ENCODE data around the gene MAT2B. TPM values are rescaled to one million over a fixed set of nuclear protein-coding genes. Genes with fewer than 3 reads are reported as not detected.

The MAT2B gene
- polyA plus RNA-seq, 1 of the 3 experiments (the other 2 are of a cell fraction), result 30.1 TPM

DNA sequence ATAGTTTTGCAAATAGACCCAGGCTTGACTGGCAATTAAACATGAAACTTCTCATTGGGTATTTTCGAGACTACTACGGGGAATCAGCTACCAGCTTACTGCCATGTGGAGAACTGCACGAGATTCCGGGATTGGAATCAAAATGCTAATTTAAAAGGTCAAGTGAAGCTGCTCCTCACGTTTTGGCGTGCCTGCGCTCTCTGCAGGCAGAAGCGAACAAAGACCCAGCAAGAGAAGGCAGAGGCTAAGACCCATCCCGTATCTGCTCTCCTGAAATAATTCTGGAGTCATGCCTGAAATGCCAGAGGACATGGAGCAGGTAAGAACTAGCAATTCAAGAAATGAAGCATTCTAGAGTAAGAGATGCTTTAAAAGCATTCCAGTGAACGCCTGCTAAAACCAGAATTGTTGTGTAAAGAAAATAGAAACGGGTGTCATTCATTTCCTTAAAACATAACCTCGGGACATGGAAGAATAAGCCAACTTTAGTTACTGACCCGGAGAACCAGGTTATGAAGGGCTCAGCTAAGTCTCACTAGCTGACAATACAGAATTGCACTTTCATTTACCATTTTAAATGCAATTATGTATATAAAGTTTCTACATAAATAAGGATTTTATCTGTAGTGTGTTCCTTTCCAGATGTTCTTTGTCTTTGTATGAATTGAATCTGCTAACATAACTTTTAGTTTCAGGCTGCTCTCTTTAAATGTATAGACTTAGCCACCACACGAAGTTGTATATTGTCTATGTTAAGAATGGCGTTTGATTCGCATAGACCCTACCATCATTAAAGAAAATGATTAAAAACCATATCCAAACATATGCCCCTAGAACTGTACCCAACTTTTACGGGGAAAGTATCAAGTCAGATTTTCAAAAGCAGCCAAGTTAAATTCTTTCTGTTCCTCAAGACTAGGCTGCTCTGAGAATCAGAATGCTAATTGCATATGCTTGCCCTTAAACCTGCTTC, 2.0 kb upstream of the MAT2B start (continued):
- TF ChIP-seq TEAD4 (IDR thresholded peaks at IDR 0.05; ENCODE audit: borderline replicate concordance, insufficient read depth) (no peak), NFIC (IDR thresholded peaks at IDR 0.05; ENCODE audit: borderline replicate concordance) (no peak), CTCF (IDR thresholded peaks at IDR 0.05) (peak; percentile 61), ELF1 (IDR thresholded peaks at IDR 0.05) (peak; percentile 58; the same call in 1 of the 2 replicates), USF1 (IDR thresholded peaks at IDR 0.05; ENCODE audit: borderline replicate concordance, low read depth) (no peak), MXI1 (IDR thresholded peaks at IDR 0.05; ENCODE audit: low read depth, low read length) (peak; percentile 96), JUND (IDR thresholded peaks at IDR 0.05) (no peak), TAF1 (IDR thresholded peaks at IDR 0.05; ENCODE audit: borderline replicate concordance, low read depth, low read length) (peak; percentile 53; the same call in 1 of the 2 replicates), GATA2 (CRISPR knock-in tag; IDR thresholded peaks at IDR 0.05) (no peak), MAX (IDR thresholded peaks at IDR 0.05; ENCODE audit: low read depth) (peak; percentile 88)

DNA sequence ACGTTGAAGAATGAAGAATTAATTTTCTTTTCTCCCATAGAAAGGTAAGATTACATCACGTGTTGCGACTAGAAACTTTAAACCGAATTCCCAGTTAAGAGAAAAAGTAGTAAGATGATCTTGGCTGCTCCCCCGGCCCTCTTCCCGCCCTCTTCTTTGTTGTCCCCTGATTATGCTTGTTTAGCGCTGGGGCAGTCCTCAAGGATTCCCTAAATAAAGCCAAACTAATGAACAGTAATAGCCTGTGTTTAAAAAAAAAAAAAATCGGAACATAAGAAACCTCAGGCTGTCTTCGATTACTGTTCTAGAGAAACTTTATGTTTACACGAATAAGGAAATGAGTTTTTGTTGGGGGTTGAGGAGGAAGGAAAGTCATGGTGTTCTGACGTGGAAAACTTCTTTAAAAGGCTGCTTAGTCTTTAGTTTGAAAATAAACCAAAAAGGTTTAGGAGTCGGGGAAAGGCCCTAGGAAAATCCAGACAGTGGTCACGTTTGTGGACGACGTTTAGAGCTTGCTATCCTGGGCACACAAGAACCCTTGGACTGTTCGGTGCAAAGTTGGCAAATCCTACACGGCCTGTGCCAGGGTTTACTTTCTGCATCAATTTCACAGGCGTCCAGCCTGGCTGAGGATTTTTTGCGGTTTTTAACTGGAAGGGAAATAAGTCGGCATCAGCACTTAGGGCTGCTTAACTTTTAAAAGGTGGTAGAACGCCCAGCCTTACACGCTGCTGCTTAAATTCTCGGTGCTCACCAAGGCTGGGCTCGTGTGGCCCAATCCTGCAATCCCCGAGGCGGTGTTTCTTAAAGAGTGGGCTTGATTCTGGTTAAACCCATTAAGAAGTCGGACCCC, 1.1 kb upstream of the MAT2B start:
- CTCF ChIA-PET, result interaction anchor here (0.9 to 1.4 kb wide), 4 partner anchors 10 to 96 kb away, joined by 3 to 6 read pairs (median 4); no protein-coding TSS in a partner anchor
- Histone ChIP-seq H3K9ac (peak overlapping the region; percentile 87), H3K4me1 (ENCODE audit: control insufficient read depth in 1 of 2, insufficient read depth in 2 of 2, low read depth in 1 of 2, low read length in 1 of 2) (peaks cover 11 to 18% of the 10 kb centered on the region in 2 experiments), H3K36me3 (replicated peaks in 1 of 2; ENCODE audit: control insufficient read depth in 1 of 2, insufficient read depth in 2 of 2, low read length in 1 of 2) (peaks cover 0 to under 1% of the 10 kb centered on the region in 2 experiments), H4K20me1 (ENCODE audit: insufficient read depth) (peaks cover 33% of the 10 kb centered on the region), H2AFZ (ENCODE audit: low read depth) (peak overlapping the region; percentile 97), H3K4me3 (ENCODE audit: low read depth in 2 of 2, low read length in 1 of 2) (peak overlapping the region; percentile 70 to 86), H3K4me2 (peak overlapping the region; percentile 87), H3K9me2 (no peaks in the 10 kb centered on the region), H3K27me3 (ENCODE audit: insufficient read depth) (no peaks in the 10 kb centered on the region), H3K27ac (ENCODE audit: low read depth in 2 of 2, low read length in 1 of 2) (peak overlapping the region; percentile 92 to 95), H3K79me2 (ENCODE audit: insufficient read depth) (peaks cover 48% of the 10 kb centered on the region), H3F3A (replicated peaks; ENCODE audit: insufficient read depth) (peaks cover 10% of the 10 kb centered on the region), H3K9me3 (no peaks in the 10 kb centered on the region)
- 1% methylated on average over 23 of the region's 27 CpGs for WGBS (ENCODE audit: low lambda C conversion rate)
- POLR2A ChIA-PET, result interaction anchor here (2.1 kb wide), 1 partner anchor 43 kb away, joined by 11 read pairs; the partner anchor contains the start of genes HMMR and NUDCD2
- DNase-seq, result peak; percentile 33
- TF ChIP-seq RCOR1 (IDR thresholded peaks at IDR 0.05; ENCODE audit: low read length), result no peak
- TF ChIP-seq FOSL2 (IDR thresholded peaks at IDR 0.05; ENCODE audit: borderline replicate concordance, low read depth), result no peak
- TF ChIP-seq GATA2 (CRISPR knock-in tag; IDR thresholded peaks at IDR 0.05), result no peak
- 0 out of 2 replicates have a peak, but pooled peaks have one; percentile 7 for TF ChIP-seq TAF1 (IDR thresholded peaks at IDR 0.05; ENCODE audit: borderline replicate concordance, low read depth, low read length)
- no peak; the same call in 1 of the 2 replicates for TF ChIP-seq RXRA (IDR thresholded peaks at IDR 0.05; ENCODE audit: borderline replicate concordance, low read depth)
- no peak for TF ChIP-seq NRF1 (IDR thresholded peaks at IDR 0.05; ENCODE audit: low read depth, low read length)
- no peak for TF ChIP-seq MEF2A (IDR thresholded peaks at IDR 0.05; ENCODE audit: borderline replicate concordance, low read depth)
- TF ChIP-seq USF1 (IDR thresholded peaks at IDR 0.05; ENCODE audit: borderline replicate concordance, low read depth), result peak; percentile 48; the same call in 1 of the 2 replicates
- TF ChIP-seq, protein P1, sequence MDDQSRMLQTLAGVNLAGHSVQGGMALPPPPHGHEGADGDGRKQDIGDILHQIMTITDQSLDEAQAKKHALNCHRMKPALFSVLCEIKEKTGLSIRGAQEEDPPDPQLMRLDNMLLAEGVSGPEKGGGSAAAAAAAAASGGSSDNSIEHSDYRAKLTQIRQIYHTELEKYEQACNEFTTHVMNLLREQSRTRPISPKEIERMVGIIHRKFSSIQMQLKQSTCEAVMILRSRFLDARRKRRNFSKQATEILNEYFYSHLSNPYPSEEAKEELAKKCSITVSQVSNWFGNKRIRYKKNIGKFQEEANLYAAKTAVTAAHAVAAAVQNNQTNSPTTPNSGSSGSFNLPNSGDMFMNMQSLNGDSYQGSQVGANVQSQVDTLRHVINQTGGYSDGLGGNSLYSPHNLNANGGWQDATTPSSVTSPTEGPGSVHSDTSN (IDR thresholded peaks at IDR 0.05), result 0 out of 2 replicates have a peak, but pooled peaks have one; percentile 5
- TF ChIP-seq, protein P2, sequence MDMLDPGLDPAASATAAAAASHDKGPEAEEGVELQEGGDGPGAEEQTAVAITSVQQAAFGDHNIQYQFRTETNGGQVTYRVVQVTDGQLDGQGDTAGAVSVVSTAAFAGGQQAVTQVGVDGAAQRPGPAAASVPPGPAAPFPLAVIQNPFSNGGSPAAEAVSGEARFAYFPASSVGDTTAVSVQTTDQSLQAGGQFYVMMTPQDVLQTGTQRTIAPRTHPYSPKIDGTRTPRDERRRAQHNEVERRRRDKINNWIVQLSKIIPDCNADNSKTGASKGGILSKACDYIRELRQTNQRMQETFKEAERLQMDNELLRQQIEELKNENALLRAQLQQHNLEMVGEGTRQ (IDR thresholded peaks at IDR 0.05; ENCODE audit: borderline replicate concordance, low read depth, low read length), result no peak
- TF ChIP-seq POLR2AphosphoS5 (IDR thresholded peaks at IDR 0.05; ENCODE audit: low read depth, low read length), result peak; percentile 49; the same call in 1 of the 2 replicates
- TF ChIP-seq, protein P3, sequence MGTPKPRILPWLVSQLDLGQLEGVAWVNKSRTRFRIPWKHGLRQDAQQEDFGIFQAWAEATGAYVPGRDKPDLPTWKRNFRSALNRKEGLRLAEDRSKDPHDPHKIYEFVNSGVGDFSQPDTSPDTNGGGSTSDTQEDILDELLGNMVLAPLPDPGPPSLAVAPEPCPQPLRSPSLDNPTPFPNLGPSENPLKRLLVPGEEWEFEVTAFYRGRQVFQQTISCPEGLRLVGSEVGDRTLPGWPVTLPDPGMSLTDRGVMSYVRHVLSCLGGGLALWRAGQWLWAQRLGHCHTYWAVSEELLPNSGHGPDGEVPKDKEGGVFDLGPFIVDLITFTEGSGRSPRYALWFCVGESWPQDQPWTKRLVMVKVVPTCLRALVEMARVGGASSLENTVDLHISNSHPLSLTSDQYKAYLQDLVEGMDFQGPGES (IDR thresholded peaks at IDR 0.05; ENCODE audit: low read depth, low read length), result no peak
- TF ChIP-seq RFX5 (IDR thresholded peaks at IDR 0.05; ENCODE audit: low read length), result no peak
- TF ChIP-seq NFIC (IDR thresholded peaks at IDR 0.05; ENCODE audit: borderline replicate concordance), result no peak

Data from SK-N-SH (cell line).